ENCODE results near the gene PRKCA. TPM values are rescaled to one million over a fixed set of nuclear protein-coding genes. Genes with fewer than 3 reads are reported as not detected.

PRKCA gene
- total RNA-seq, 1 experiment from 2014 or later: 29.5 TPM

DNA sequence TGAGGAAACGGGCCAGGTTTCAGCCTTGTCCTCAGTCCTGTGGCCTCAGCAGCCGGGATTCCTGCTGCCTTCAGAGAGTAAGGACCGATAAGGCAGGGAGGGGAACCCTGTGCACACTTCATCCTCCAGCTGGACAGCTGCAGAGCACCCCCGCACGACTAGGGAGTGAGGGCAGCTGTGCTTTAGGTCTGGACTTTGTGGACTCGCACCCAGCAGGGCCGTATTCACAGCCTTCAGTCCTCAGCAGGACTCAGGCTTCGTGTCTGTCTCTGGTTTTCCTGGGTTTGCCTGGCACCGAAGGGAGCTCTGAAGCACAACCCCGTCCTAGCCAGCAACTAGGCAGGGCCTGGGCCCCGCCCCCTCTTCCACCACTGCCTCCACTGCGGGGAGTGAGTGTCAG lies 486.7 kb downstream of the PRKCA start (continued):
- TF ChIP-seq, protein P1, sequence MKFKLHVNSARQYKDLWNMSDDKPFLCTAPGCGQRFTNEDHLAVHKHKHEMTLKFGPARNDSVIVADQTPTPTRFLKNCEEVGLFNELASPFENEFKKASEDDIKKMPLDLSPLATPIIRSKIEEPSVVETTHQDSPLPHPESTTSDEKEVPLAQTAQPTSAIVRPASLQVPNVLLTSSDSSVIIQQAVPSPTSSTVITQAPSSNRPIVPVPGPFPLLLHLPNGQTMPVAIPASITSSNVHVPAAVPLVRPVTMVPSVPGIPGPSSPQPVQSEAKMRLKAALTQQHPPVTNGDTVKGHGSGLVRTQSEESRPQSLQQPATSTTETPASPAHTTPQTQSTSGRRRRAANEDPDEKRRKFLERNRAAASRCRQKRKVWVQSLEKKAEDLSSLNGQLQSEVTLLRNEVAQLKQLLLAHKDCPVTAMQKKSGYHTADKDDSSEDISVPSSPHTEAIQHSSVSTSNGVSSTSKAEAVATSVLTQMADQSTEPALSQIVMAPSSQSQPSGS (CRISPR knock-in tag; IDR thresholded peaks at IDR 0.05; ENCODE audit: borderline replicate concordance, low read depth): no peak
- TF ChIP-seq PRRX2 (CRISPR knock-in tag; IDR thresholded peaks at IDR 0.05) (no peak), CTCF (IDR thresholded peaks at IDR 0.05) (no peak), ATF3 (CRISPR knock-in tag; conservative IDR thresholded peaks at IDR 0.05) (no peak), ZNF425 (CRISPR knock-in tag; conservative IDR thresholded peaks at IDR 0.05) (no peak)
- TF ChIP-seq, protein P2, sequence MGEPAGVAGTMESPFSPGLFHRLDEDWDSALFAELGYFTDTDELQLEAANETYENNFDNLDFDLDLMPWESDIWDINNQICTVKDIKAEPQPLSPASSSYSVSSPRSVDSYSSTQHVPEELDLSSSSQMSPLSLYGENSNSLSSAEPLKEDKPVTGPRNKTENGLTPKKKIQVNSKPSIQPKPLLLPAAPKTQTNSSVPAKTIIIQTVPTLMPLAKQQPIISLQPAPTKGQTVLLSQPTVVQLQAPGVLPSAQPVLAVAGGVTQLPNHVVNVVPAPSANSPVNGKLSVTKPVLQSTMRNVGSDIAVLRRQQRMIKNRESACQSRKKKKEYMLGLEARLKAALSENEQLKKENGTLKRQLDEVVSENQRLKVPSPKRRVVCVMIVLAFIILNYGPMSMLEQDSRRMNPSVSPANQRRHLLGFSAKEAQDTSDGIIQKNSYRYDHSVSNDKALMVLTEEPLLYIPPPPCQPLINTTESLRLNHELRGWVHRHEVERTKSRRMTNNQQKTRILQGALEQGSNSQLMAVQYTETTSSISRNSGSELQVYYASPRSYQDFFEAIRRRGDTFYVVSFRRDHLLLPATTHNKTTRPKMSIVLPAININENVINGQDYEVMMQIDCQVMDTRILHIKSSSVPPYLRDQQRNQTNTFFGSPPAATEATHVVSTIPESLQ (CRISPR knock-in tag; IDR thresholded peaks at IDR 0.05): no peak

DNA sequence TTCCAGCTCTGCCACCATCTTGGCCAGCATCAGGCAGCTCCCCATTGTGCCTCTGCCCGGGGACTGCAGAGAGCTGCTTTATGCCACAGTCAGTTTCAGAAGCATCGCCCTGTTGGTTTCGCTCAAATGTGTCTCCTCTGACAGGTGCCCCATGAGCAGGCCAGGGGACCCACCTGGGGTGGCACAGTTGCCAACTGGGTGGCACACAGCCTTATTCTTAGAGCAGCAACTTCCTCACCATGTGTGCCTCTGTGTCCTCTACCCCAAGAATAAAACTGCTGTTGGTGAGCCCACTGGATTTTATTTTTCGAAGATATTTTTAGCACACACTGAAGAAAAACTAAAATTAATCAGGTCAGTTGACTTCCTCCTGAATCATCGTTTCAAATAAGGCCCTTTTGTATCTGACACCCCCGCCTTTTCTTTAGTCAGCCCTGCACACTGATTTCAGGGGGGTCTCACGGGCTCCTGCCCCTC lies 487.6 kb downstream of the PRKCA start:
- CTCF ChIA-PET: interaction anchor here (1.5 kb wide), 1 partner anchor 10 kb away, joined by 6 read pairs; no protein-coding TSS in a partner anchor
- no peak for ATAC-seq
- POLR2A ChIA-PET: interaction anchor here (0.6 kb wide), 1 partner anchor 27 kb away, joined by 4 read pairs; no protein-coding TSS in a partner anchor
- no peak for DNase-seq (ENCODE audit: low spot score)
- Mint-ChIP-seq H3K4me3 (no peak overlapping the region), H3K36me3 (peaks cover 10% of the 10 kb centered on the region), H3K27me3 (ENCODE audit: low read depth) (no peaks in the 10 kb centered on the region), H3K9me3 (no peaks in the 10 kb centered on the region), H3K4me1 (peaks cover 13% of the 10 kb centered on the region), H3K27ac (no peak overlapping the region)
- TF ChIP-seq NFYB (CRISPR knock-in tag; conservative IDR thresholded peaks at IDR 0.05; ENCODE audit: low read depth): no peak
- no peak for TF ChIP-seq SOX15 (CRISPR knock-in tag; IDR thresholded peaks at IDR 0.05)
- no peak for TF ChIP-seq FOXP4 (CRISPR knock-in tag; IDR thresholded peaks at IDR 0.05)
- TF ChIP-seq PRRX2 (CRISPR knock-in tag; IDR thresholded peaks at IDR 0.05): no peak
- no peak for TF ChIP-seq ZNF425 (CRISPR knock-in tag; conservative IDR thresholded peaks at IDR 0.05)
- TF ChIP-seq, protein P3, sequence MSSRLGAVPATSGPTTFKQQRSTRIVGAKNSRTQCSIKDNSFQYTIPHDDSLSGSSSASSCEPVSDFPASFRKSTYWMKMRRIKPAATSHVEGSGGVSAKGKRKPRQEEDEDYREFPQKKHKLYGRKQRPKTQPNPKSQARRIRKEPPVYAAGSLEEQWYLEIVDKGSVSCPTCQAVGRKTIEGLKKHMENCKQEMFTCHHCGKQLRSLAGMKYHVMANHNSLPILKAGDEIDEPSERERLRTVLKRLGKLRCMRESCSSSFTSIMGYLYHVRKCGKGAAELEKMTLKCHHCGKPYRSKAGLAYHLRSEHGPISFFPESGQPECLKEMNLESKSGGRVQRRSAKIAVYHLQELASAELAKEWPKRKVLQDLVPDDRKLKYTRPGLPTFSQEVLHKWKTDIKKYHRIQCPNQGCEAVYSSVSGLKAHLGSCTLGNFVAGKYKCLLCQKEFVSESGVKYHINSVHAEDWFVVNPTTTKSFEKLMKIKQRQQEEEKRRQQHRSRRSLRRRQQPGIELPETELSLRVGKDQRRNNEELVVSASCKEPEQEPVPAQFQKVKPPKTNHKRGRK (CRISPR knock-in tag; IDR thresholded peaks at IDR 0.05; ENCODE audit: borderline replicate concordance): no peak

All from WTC11 (cell line).